SH-SY5Y (cell line): ENCODE measurements around the gene HDGFL2.

Experiments used
- GATA2 ChIP-seq: IDR thresholded peaks from 2 replicates; pipeline ENCODE4 v1.6.1; 2011; ENCODE audit warnings: mild to moderate bottlenecking, low read depth, low read length
- GATA3 ChIP-seq: IDR thresholded peaks from 2 replicates; pipeline ENCODE4 v1.6.1; 2011; ENCODE audit warnings: low read depth, mild to moderate bottlenecking, low read length, moderate library complexity

Gene HDGFL2

GRCh38 chr19:4506449-4507149, 34.5 kb downstream of the HDGFL2 start:
- no peak for TF ChIP-seq GATA2
- TF ChIP-seq GATA3, result no peak

- TF ChIP-seq GATA2, result no peak
- TF ChIP-seq GATA3, result no peak
These were observed 35.0 kb downstream of the HDGFL2 start for GRCh38 chr19:4507150-4507452.

GRCh38 chr19:4507804-4508203, 35.7 kb downstream of the HDGFL2 start:
- TF ChIP-seq GATA3, result no peak
- no peak for TF ChIP-seq GATA2

GRCh38 chr19:4508698-4509097, 36.6 kb downstream of the HDGFL2 start:
- TF ChIP-seq GATA2 (no peak), GATA3 (no peak)

GRCh38 chr19:4510435-4511255, 38.5 kb downstream of the HDGFL2 start:
- no peak for TF ChIP-seq GATA2
- TF ChIP-seq GATA3, result no peak

GRCh38 chr19:4511300-4512054, 39.4 kb downstream of the HDGFL2 start:
- TF ChIP-seq GATA3, result no peak
- TF ChIP-seq GATA2, result no peak

- no peak for TF ChIP-seq GATA3
- TF ChIP-seq GATA2, result no peak
These were observed 40.0 kb downstream of the HDGFL2 start for GRCh38 chr19:4512070-4512469.

GRCh38 chr19:4513248-4513647, 41.2 kb downstream of the HDGFL2 start:
- TF ChIP-seq GATA2 (no peak), GATA3 (no peak)

GRCh38 chr19:4515732-4516131, 43.6 kb downstream of the HDGFL2 start:
- no peak for TF ChIP-seq GATA3
- TF ChIP-seq GATA2, result no peak

- TF ChIP-seq GATA3 (no peak), GATA2 (no peak)
These were observed 44.3 kb downstream of the HDGFL2 start for GRCh38 chr19:4516199-4516938.

GRCh38 chr19:4516939-4517300, 44.8 kb downstream of the HDGFL2 start:
- TF ChIP-seq GATA2, result no peak
- TF ChIP-seq GATA3, result no peak

GRCh38 chr19:4517451-4518057, 45.5 kb downstream of the HDGFL2 start:
- no peak for TF ChIP-seq GATA2
- no peak for TF ChIP-seq GATA3

- TF ChIP-seq GATA3 (no peak), GATA2 (no peak)
These were observed 46.5 kb downstream of the HDGFL2 start, which contains the start of gene PLIN4 for GRCh38 chr19:4518345-4519171. TSS of gene PLIN4 (minus strand) at chr19:4518486. CDS start at chr19:4518272, 214 bp downstream.
